ENCODE data around the gene ZNF432. TPM values are rescaled to one million over a fixed set of nuclear protein-coding genes. Genes with fewer than 3 reads are reported as not detected.

The ZNF432 gene
- total and polyA plus RNA-seq, 10 of the 15 experiments (the other 5 are each of a cell fraction or from before 2014, with no cell fraction given): 1.7 to 7.2 (median 4.3) TPM

DNA sequence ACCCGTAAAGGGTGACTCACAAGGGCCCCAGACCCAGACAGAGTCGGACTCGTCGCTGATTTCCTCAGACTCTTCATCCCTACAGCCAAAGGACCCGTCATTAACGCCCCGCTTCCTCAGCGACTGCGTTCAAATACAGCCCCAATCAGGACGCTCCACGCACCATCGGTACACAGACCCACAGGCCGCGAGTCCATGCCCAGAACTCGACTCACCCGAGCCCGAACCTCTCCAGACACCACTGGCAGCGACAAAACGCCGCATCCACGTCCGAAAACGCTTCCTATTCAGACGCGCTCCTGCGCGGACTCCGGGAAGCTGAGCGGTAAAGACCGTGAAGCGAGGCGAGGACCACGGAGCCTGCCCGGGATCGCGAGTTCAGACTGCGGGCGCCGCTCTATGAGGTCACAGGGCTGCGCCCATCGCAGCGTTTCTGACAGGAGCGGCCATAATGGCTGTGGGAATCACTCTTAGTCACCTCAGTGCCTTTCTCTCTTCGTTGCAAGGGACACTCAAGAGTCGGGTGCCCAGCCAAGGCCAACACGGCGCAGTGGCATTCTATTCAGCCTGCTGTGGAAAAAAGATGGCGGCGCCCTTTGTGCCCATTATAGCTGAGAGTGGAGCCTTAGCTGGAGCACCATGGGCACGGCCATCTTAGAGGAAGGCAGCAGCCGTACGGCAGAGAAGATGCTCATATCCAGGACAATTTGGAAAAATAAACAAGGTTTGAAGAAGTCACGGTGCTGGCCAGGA lies 20.4 kb downstream of the ZNF432 start, which contains the start of gene ZNF614 (continued):
- no peak for TF ChIP-seq CBX5 (IDR thresholded peaks at IDR 0.05; ENCODE audit: low read depth)
- TF ChIP-seq SIX5 (IDR thresholded peaks at IDR 0.05; ENCODE audit: low read depth, low read length, severe bottlenecking): peak; percentile 79
- peak; percentile 19; the same call in 1 of the 2 replicates for TF ChIP-seq JUNB (IDR thresholded peaks at IDR 0.05)
- TF ChIP-seq TCF12 (IDR thresholded peaks at IDR 0.05; ENCODE audit: low read depth, low read length): no peak
- TF ChIP-seq, protein P1, sequence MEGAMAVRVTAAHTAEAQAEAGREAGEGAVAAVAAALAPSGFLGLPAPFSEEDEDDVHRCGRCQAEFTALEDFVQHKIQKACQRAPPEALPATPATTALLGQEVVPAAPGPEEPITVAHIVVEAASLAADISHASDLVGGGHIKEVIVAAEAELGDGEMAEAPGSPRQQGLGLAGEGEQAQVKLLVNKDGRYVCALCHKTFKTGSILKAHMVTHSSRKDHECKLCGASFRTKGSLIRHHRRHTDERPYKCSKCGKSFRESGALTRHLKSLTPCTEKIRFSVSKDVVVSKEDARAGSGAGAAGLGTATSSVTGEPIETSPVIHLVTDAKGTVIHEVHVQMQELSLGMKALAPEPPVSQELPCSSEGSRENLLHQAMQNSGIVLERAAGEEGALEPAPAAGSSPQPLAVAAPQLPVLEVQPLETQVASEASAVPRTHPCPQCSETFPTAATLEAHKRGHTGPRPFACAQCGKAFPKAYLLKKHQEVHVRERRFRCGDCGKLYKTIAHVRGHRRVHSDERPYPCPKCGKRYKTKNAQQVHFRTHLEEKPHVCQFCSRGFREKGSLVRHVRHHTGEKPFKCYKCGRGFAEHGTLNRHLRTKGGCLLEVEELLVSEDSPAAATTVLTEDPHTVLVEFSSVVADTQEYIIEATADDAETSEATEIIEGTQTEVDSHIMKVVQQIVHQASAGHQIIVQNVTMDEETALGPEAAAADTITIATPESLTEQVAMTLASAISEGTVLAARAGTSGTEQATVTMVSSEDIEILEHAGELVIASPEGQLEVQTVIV (IDR thresholded peaks at IDR 0.05; ENCODE audit: borderline replicate concordance, partially characterized antibody): no peak
- TF ChIP-seq YY1 (IDR thresholded peaks at IDR 0.05; ENCODE audit: low read depth, low read length): peak; percentile 99
- no peak for TF ChIP-seq SREBF2 (IDR thresholded peaks at IDR 0.05; ENCODE audit: low read length)
- TF ChIP-seq, protein P2, sequence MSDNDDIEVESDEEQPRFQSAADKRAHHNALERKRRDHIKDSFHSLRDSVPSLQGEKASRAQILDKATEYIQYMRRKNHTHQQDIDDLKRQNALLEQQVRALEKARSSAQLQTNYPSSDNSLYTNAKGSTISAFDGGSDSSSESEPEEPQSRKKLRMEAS (IDR thresholded peaks at IDR 0.05; ENCODE audit: low read depth, low read length): peak; percentile 49
- no peak for TF ChIP-seq ZNF274 (IDR thresholded peaks at IDR 0.05; ENCODE audit: insufficient read depth, insufficient read length)
- TF ChIP-seq GABPA (IDR thresholded peaks at IDR 0.05; ENCODE audit: low read depth): no peak
- TF ChIP-seq YBX1 (IDR thresholded peaks at IDR 0.05): no peak
- TF ChIP-seq CHD4 (IDR thresholded peaks at IDR 0.05): no peak
- TF ChIP-seq ZBTB33 (IDR thresholded peaks at IDR 0.05): no peak
- TF ChIP-seq MYB (IDR thresholded peaks at IDR 0.05; ENCODE audit: borderline replicate concordance, low read depth, low read length): no peak
- TF ChIP-seq, protein P3, sequence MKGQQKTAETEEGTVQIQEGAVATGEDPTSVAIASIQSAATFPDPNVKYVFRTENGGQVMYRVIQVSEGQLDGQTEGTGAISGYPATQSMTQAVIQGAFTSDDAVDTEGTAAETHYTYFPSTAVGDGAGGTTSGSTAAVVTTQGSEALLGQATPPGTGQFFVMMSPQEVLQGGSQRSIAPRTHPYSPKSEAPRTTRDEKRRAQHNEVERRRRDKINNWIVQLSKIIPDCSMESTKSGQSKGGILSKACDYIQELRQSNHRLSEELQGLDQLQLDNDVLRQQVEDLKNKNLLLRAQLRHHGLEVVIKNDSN (IDR thresholded peaks at IDR 0.05; ENCODE audit: borderline replicate concordance, extremely low read length, insufficient read depth, low read depth, low read length): no peak
- no peak; the same call in 1 of the 2 replicates for TF ChIP-seq ZBTB40 (IDR thresholded peaks at IDR 0.05; ENCODE audit: borderline replicate concordance)
- no peak for TF ChIP-seq FOXK2 (IDR thresholded peaks at IDR 0.05)
- TF ChIP-seq EP300 (IDR thresholded peaks at IDR 0.05; ENCODE audit: borderline replicate concordance in 1 of 2, control insufficient read depth in 1 of 2, low read depth in 2 of 2, low read length in 2 of 2): 0 out of 4 replicates have a peak, but pooled peaks of 1 of the 2 experiments have one; percentile 30
- no peak; the same call in 1 of the 2 replicates for TF ChIP-seq USF2 (IDR thresholded peaks at IDR 0.05; ENCODE audit: borderline replicate concordance, low read depth, low read length)
